Right lobe of liver (tissue), 4 donors: ENCODE data around the gene NR3C2.

ENCODE experiments used
- CTCF ChIP-seq, 4 donors: fragments of 200-600 bp in 3 of 4; fragments of 450-650 bp in 1 of 4; IDR thresholded peaks; one replicate each; pipeline versions ENCODE4 v1.5.1 to v1.8.0; 2016 to 2022; ENCODE audit warnings: antibody characterized with exemption in 4 of 4, mild to moderate bottlenecking in 2 of 4
- POLR2A ChIP-seq: fragments of 450-650 bp; IDR thresholded peaks from one replicate; pipeline ENCODE4 v1.6.1; 2017; ENCODE audit warnings: antibody characterized with exemption, mild to moderate bottlenecking
- donor health status: DM: no; HTN: no; CAD: no.
- donor health status: DM: no; HTN: no; CAD: no.
- donor health status: DM: no; HTN: yes; CAD: no.

DNA sequence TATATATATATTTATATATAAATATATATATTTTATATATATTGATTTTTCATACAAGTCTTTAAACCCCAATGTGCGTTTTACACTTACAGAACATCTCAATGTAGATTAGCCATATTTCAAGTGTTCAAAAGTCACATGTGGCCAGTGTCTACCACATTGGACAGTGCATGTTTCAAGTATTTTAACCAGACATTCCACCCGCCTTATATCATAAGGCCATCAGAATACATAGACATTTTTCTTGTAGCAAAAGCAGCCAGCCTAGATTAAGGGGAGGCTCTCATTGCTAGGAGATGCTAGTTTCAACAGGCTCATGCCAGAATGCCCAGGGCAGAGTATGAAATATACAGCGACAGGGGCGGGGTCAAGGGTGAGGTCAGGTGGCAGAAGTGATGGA lies 202.0 kb downstream of the NR3C2 start:
- TF ChIP-seq CTCF (IDR thresholded peaks at IDR 0.05) (no peak), POLR2A (no peak)
